Mesothelial cell of epicardium (in vitro differentiated cells): ENCODE measurements around the gene FAM53B. TPM values are rescaled to one million over a fixed set of nuclear protein-coding genes. Genes with fewer than 3 reads are reported as not detected.

Experiments
- DNase-seq, 2 experiments: peaks; one replicate each; pipeline ENCODE4 v3.0.0; 2021; ENCODE audit warnings: low spot score in 2 of 2; ENCODE audit not compliant: unreplicated experiment in 2 of 2
- H3K27ac Mint-ChIP-seq: 2 replicates; pipeline ENCODE4 v1.8.0; 2021; ENCODE audit warnings: mixed read lengths
- H3K27me3 Mint-ChIP-seq: 2 replicates; pipeline ENCODE4 v1.8.0; 2021; ENCODE audit warnings: low read depth, mixed read lengths
- H3K36me3 Mint-ChIP-seq: 2 replicates; pipeline ENCODE4 v1.8.0; 2021; ENCODE audit warnings: mixed read lengths
- H3K4me1 Mint-ChIP-seq: 2 replicates; pipeline ENCODE4 v1.8.0; 2021; ENCODE audit warnings: mixed read lengths
- H3K4me3 Mint-ChIP-seq: 2 replicates; pipeline ENCODE4 v1.8.0; 2021; ENCODE audit warnings: mild to moderate bottlenecking, moderate library complexity, mixed read lengths
- H3K9me3 Mint-ChIP-seq: 2 replicates; pipeline ENCODE4 v1.8.0; 2021; ENCODE audit warnings: mixed read lengths
- total RNA-seq: library from RNA; stranded (reverse); gene quantifications from 3 replicates; pipeline ENCODE4 v1.2.1, GENCODE V29; 2021
- TF ChIP-seq, protein P1 (sequence below): fragments of 200-600 bp; sonication (generic); IDR thresholded peaks from one replicate; pipeline ENCODE4 v1.5.0; 2021; ENCODE audit warnings: antibody characterized with exemption; ENCODE audit not compliant: unreplicated experiment

Gene FAM53B
- total RNA-seq, 1 donor from 2014 or later, result 42.0 TPM

DNA sequence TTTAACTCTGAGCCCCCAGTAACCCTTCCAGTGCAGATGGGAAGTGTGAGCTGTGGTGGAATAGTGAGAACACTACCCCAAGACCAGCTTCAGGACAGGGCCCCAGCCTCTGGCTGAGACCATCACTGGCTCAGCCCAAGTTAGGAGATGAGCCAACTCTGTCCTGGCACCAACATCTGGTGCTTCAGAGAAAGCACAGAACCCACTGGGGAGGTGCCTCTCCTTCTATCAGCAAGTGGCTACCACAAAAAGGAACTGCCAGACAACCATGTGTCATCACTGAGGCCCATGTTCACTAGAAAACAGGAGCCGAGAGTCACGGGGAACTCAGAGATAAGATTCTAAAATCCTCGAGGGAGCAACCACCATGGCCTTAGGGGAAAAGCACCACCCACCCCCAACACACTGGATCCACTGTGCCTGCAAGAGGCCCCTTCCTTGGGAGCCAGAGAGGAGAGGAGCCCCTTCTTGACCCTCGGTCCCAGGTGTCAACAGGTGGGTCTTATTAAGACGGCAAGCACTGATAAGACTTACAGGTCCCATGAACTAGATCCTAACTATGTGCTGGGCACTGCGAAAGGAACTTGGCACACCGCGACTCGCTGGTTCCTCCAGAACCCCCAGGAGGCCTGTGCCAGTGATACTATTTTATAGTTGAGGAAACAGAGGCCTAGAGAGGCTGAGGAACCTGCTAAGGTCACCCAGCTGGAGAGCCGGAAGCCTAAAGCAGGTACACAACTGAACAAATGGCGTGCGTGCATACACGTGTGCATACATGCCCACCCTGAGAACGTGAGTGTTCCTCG, 102.7 kb downstream of the FAM53B start:
- Mint-ChIP-seq H3K4me3 (no peak overlapping the region), H3K27me3 (no peaks in the 10 kb centered on the region), H3K27ac (peak overlapping the region; percentile 26), H3K9me3 (no peaks in the 10 kb centered on the region), H3K36me3 (no peaks in the 10 kb centered on the region), H3K4me1 (peaks cover 19% of the 10 kb centered on the region)
- DNase-seq, result no peak
- TF ChIP-seq, protein P1, sequence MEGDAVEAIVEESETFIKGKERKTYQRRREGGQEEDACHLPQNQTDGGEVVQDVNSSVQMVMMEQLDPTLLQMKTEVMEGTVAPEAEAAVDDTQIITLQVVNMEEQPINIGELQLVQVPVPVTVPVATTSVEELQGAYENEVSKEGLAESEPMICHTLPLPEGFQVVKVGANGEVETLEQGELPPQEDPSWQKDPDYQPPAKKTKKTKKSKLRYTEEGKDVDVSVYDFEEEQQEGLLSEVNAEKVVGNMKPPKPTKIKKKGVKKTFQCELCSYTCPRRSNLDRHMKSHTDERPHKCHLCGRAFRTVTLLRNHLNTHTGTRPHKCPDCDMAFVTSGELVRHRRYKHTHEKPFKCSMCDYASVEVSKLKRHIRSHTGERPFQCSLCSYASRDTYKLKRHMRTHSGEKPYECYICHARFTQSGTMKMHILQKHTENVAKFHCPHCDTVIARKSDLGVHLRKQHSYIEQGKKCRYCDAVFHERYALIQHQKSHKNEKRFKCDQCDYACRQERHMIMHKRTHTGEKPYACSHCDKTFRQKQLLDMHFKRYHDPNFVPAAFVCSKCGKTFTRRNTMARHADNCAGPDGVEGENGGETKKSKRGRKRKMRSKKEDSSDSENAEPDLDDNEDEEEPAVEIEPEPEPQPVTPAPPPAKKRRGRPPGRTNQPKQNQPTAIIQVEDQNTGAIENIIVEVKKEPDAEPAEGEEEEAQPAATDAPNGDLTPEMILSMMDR, result no peak

DNA sequence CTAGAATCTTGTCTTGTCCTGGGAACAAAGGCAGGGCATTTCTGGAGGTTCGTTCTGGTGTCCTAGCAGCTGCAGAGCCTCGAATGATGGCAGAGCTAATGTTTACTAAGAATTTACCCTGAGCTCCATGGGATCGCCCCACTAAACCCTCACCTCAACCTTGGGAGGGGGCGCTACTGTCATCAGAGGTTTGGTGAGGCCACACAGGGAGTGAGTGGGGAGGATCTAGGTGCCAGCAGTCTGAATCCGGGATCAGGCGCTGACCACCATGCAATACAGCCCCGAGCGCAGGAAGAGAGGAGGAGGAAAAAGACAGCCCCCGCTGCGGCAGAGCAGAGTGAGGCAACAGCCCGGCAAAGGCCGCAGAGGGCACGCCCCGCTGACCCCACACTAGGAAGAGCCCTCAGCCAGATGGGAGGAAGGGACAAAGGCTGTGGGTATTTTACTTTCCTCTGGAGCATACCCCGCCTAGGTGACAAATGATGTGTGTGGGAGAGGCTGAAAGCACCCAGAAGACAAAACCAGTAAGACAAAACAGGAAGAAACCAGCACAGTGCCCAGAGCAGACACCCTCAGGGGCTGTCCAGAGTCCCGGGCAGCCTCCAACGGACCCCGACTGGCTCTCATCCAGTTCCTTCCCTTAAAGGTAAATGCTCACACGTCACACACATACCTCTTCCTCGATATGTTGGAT, 103.5 kb downstream of the FAM53B start:
- TF ChIP-seq, protein P1, result no peak
- H3K4me3 Mint-ChIP-seq, result no peak overlapping the region
- no peak for DNase-seq
- peaks cover 15% of the 10 kb centered on the region for H3K4me1 Mint-ChIP-seq
- H3K27ac Mint-ChIP-seq, result peak overlapping the region; percentile 52
- H3K27me3 Mint-ChIP-seq, result no peaks in the 10 kb centered on the region
- H3K9me3 Mint-ChIP-seq, result no peaks in the 10 kb centered on the region
- H3K36me3 Mint-ChIP-seq, result peaks cover 6% of the 10 kb centered on the region

DNA sequence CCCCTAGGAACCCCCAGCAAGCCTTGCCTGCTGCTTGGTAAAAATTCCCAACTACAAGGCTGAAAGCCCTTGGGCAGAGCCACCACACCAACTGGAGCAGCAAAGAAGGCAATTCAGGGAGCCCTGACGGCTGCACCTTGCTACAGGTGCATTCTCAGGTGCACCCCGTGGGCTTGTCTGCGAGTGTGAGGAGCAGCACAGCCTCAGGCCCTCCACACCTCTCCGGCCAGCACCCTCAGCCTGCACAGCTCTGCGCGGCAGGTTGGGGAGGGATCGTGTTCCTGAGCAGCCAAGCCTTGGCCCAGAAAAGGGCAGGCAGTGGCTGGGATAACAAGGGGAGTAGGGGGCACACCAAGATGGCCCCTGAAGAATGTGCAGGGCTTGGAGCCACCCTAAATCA, 104.1 kb downstream of the FAM53B start:
- Mint-ChIP-seq H3K27me3 (no peaks in the 10 kb centered on the region), H3K27ac (peak overlapping the region; percentile 36), H3K36me3 (peaks cover 6% of the 10 kb centered on the region), H3K4me1 (peaks cover 15% of the 10 kb centered on the region), H3K4me3 (no peak overlapping the region), H3K9me3 (no peaks in the 10 kb centered on the region)
- no peak for DNase-seq
- TF ChIP-seq, protein P1, result no peak

DNA sequence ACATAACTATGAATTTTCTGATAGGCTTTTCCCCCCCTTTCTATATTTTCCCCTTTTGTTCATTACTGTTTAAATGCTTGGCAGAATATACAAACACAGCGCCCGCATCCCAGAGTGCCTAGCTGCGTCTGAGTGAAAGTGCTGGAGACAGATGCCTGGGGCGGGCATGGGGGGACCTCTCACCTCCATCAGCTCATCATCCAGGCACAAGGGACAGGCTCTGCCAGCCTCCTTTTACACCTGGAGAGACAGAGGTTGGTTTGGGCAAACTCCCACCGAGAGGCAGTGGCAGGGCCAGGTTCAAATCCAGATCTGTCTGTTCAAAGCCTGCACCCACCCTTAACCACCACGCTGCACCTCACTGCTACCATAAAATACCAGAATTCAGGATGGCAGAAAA, 104.5 kb downstream of the FAM53B start:
- no peak overlapping the region for H3K4me3 Mint-ChIP-seq
- H3K4me1 Mint-ChIP-seq, result peaks cover 15% of the 10 kb centered on the region
- H3K36me3 Mint-ChIP-seq, result peaks cover 7% of the 10 kb centered on the region
- H3K9me3 Mint-ChIP-seq, result peaks cover 1% of the 10 kb centered on the region
- H3K27ac Mint-ChIP-seq, result peak overlapping the region; percentile 30
- TF ChIP-seq, protein P1, result no peak
- DNase-seq, result no peak
- no peaks in the 10 kb centered on the region for H3K27me3 Mint-ChIP-seq

DNA sequence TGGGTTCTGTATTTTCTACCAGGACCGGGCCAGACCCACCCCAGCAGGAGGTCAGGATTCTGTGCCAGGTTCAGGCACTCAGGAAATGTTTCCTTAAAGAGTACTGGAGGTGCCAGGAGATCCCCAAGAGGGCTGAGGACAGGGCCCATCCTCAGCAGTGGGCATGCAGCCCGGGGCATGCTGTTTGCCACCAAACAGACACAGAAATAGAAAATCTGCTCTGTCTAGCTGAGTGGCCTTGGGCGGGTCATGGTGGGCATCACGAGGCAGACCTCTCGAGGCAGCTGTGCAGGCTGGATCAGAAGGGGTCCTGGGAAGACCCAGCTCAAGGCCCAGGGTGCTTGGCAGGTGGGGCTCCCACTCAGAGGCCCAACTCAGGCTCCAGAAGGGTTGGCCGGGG, 105.0 kb downstream of the FAM53B start:
- TF ChIP-seq, protein P1, result no peak
- H3K4me3 Mint-ChIP-seq, result no peak overlapping the region
- H3K27me3 Mint-ChIP-seq, result no peaks in the 10 kb centered on the region
- no peak overlapping the region for H3K27ac Mint-ChIP-seq
- H3K4me1 Mint-ChIP-seq, result peaks cover 15% of the 10 kb centered on the region
- H3K36me3 Mint-ChIP-seq, result peaks cover 10% of the 10 kb centered on the region
- peaks cover 4% of the 10 kb centered on the region for H3K9me3 Mint-ChIP-seq
- no peak for DNase-seq
